ENCODE measurements around the gene IL12A. TPM values are rescaled to one million over a fixed set of nuclear protein-coding genes. Genes with fewer than 3 reads are reported as not detected.

Gene IL12A
- total RNA-seq, 2 experiments from 2014 or later, result not detected

DNA sequence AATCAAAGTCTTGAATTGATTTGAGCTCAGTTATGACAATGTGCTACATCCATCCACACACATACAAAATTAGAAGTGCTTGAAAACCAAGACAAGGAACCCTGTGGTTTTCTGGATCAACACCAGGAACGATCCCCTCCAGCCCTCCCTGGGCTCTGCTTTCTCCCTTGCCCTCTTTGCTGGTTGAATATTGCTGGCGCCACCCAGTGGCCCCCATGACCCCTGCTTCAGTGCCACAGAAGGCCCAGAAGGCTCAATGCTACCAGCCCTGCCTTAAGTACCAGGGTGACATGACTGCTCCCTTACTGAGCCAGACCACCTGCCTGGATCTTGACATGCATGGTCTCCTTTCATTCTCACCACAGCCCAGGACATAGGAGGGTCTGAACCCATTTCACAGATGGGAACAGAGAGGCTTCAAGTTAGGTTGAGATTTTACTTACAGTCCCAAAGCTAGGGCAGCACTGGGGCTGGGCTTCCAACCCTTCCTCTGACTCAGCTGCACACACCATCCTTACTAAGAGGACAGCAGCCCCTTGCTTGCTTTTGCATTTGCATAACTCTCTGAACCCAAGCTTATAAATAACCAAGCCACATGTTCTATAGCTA, 15.0 kb downstream of the IL12A start:
- H3K9me3 Mint-ChIP-seq, result no peaks in the 10 kb centered on the region
- H3K27me3 Mint-ChIP-seq, result no peaks in the 10 kb centered on the region
- DNase-seq (peak; percentile 68), ATAC-seq (peak; percentile 80)
- no peak overlapping the region for H3K27ac Mint-ChIP-seq
- intact Hi-C loops (cut with micrococcal nuclease), result loop anchor here (2.0 kb wide), 1 partner anchor 119 kb away; no protein-coding TSS in a partner anchor
- POLR2A ChIA-PET, result no interaction called here
- H3K36me3 Mint-ChIP-seq (ENCODE audit: low read depth), result no peaks in the 10 kb centered on the region
- CTCF ChIA-PET, result interaction anchor here (0.6 to 10.0 kb wide), 16 partner anchors 8 to 336 kb away, joined by 3 to 130 read pairs (median 4); partner anchors contain the start of gene IL12A
- TF ChIP-seq, protein P1, sequence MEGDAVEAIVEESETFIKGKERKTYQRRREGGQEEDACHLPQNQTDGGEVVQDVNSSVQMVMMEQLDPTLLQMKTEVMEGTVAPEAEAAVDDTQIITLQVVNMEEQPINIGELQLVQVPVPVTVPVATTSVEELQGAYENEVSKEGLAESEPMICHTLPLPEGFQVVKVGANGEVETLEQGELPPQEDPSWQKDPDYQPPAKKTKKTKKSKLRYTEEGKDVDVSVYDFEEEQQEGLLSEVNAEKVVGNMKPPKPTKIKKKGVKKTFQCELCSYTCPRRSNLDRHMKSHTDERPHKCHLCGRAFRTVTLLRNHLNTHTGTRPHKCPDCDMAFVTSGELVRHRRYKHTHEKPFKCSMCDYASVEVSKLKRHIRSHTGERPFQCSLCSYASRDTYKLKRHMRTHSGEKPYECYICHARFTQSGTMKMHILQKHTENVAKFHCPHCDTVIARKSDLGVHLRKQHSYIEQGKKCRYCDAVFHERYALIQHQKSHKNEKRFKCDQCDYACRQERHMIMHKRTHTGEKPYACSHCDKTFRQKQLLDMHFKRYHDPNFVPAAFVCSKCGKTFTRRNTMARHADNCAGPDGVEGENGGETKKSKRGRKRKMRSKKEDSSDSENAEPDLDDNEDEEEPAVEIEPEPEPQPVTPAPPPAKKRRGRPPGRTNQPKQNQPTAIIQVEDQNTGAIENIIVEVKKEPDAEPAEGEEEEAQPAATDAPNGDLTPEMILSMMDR (IDR thresholded peaks at IDR 0.05), result peak; percentile 58
- H3K4me3 Mint-ChIP-seq, result no peak overlapping the region
- H3K4me1 Mint-ChIP-seq (ENCODE audit: low read depth), result no peaks in the 10 kb centered on the region

DNA sequence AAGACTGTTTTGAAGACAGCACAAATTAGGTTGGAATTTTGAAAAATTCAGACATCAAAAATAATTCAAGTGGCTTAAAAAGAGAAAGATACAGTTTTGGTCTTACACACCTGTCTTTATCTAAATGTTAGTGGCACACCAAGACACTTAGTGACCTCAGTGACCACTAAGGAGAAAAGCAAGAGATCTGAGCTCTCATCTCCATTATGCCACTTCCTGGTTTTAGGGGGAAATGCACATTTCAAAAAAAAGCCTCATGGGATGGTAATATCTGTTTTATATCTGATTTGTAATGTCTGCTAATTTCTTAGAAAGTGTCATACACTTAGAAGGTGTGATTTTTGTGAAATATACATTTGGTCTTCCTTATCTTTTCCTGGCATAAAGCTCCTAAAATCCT, 16.4 kb downstream of the IL12A start:
- TF ChIP-seq, protein P1 (IDR thresholded peaks at IDR 0.05), result no peak
- Mint-ChIP-seq H3K9me3 (no peaks in the 10 kb centered on the region), H3K36me3 (ENCODE audit: low read depth) (no peaks in the 10 kb centered on the region), H3K27me3 (no peaks in the 10 kb centered on the region), H3K27ac (no peak overlapping the region), H3K4me1 (ENCODE audit: low read depth) (no peaks in the 10 kb centered on the region), H3K4me3 (no peak overlapping the region)
- CTCF ChIA-PET, result interaction anchor here (1.0 to 10.0 kb wide), 8 partner anchors 9 to 410 kb away, joined by 3 to 130 read pairs (median 7); partner anchors contain the start of gene IL12A
- DNase-seq (no peak), ATAC-seq (no peak)
- POLR2A ChIA-PET, result no interaction called here
- intact Hi-C loops (cut with micrococcal nuclease), result no loop called here

DNA sequence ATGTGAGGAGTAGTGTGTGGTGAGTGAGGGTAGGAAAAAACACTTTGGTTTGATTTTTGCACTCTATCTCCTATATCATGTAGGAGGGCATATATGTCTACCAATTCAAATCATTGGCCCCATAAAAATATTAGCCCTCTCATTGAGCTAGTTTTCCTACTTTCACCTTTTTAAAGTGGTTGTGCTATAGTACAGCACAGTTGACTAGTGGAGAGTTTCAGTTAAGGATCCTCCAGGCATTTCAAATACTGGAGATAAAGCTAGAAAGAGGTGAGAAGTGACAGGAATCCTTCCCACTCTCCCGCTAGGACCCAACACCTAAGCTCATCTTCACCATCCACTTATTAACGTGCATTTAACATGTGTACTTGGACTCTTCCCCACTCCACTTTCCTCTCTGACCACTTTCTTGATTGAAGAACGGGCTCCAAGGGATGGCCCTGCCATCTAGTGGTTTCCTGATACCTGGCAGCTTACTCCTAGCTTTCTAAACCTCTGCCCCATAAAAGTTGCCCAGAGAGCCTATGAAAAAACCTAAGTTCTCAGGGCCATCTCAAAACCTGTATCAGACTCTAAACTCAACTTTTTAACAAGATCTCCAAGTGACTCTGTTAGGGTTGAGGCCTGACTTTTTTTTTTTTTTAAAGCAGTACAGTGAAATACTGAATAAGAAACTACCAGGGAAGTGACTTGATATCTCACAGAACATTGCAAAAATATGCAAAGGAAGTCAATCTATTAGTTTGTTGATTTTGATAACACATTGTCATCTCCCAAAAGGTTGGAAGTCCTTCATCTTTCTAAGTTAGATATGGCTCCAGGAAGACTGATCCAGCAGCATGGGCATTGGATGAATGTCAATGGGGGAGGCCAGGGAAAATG, 17.9 kb downstream of the IL12A start:
- Mint-ChIP-seq H3K9me3 (no peaks in the 10 kb centered on the region), H3K4me1 (ENCODE audit: low read depth) (no peaks in the 10 kb centered on the region)
- peak; percentile 48 for DNase-seq

DNA sequence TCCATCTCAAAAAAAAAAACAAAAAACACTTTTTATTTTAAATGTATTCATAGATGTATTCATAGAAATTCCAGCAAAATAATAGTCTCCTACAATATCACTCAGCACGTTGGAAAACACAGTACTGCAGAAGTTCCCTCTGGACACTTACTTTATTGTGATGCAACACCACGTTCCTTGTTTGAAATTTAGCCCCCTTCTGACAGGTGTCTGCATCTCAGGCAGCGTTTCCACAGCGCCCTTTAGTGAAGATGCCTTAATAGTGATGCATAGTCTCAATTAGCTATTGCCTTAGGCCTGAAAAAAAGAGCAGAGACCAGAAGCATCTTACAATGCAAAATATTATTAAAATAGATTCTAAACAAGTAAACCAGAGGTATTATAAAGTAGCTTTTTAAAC, 20.3 kb downstream of the IL12A start:
- Mint-ChIP-seq H3K9me3 (no peaks in the 10 kb centered on the region), H3K4me1 (ENCODE audit: low read depth) (peaks cover 5% of the 10 kb centered on the region), H3K4me3 (no peak overlapping the region), H3K27me3 (no peaks in the 10 kb centered on the region), H3K27ac (no peak overlapping the region), H3K36me3 (ENCODE audit: low read depth) (no peaks in the 10 kb centered on the region)
- POLR2A ChIA-PET, result no interaction called here
- intact Hi-C loops (cut with micrococcal nuclease), result no loop called here
- DNase-seq, result no peak
- CTCF ChIA-PET, result interaction anchor here (1.0 to 10.0 kb wide), 3 partner anchors 19 to 125 kb away, joined by 3 to 130 read pairs (median 8); partner anchors contain the start of gene IL12A
- no peak for ATAC-seq
- TF ChIP-seq, protein P1 (IDR thresholded peaks at IDR 0.05), result no peak

More for the DNA sequence above, 17.9 kb downstream of the IL12A start:
- no peak overlapping the region for H3K27ac Mint-ChIP-seq
- peak; percentile 64 for ATAC-seq
- H3K4me3 Mint-ChIP-seq, result no peak overlapping the region
- ChIA-PET POLR2A (no interaction called here), CTCF (interaction anchor here (0.7 to 10.0 kb wide), 18 partner anchors 10 to 178 kb away, joined by 3 to 130 read pairs (median 6); partner anchors contain the start of gene IL12A)
- TF ChIP-seq, protein P1 (IDR thresholded peaks at IDR 0.05), result peak; percentile 57
- no peaks in the 10 kb centered on the region for H3K27me3 Mint-ChIP-seq
- H3K36me3 Mint-ChIP-seq (ENCODE audit: low read depth), result no peaks in the 10 kb centered on the region
- intact Hi-C loops (cut with micrococcal nuclease), result no loop called here

Measured in activated CD8-positive, alpha-beta T cell treated with anti-CD3 and anti-CD28 coated beads for 36 hours (primary cell).